GM06990 (cell line): ENCODE results near the gene PRAC2.

Source experiments
- DNase-seq: peaks from one replicate; pipeline ENCODE4 v3.0.0-alpha.2; 2011; ENCODE audit not compliant: insufficient read length; ENCODE audit errors: extremely low read depth
- H3K27me3 ChIP-seq: replicated peaks from 2 replicates; pipeline ENCODE4 v1.6.0; 2011; ENCODE audit warnings: low read length; ENCODE audit not compliant: control insufficient read depth, insufficient read depth
- H3K36me3 ChIP-seq: 2 replicates; pipeline ENCODE4 v1.5.1; 2011; ENCODE audit warnings: low read length; ENCODE audit not compliant: control insufficient read depth, insufficient read depth
- H3K4me3 ChIP-seq: replicated peaks from 2 replicates; pipeline ENCODE4 v1.5.1; 2011; ENCODE audit warnings: low read depth, mild to moderate bottlenecking, control low read depth, low read length
- CTCF ChIP-seq: IDR thresholded peaks from 2 replicates; pipeline ENCODE4 v1.5.1; 2011; ENCODE audit warnings: low read length, control low read depth, mild to moderate bottlenecking, inconsistent platforms; ENCODE audit not compliant: insufficient read depth, poor library complexity, severe bottlenecking

The PRAC2 gene

GRCh38 chr17:48690655-48691054 is 32.3 kb upstream of the PRAC2 start:
- Histone ChIP-seq H3K27me3 (no peaks in the 10 kb centered on the region), H3K4me3 (no peak overlapping the region), H3K36me3 (no peaks in the 10 kb centered on the region)
- no peak for DNase-seq
- TF ChIP-seq CTCF, result no peak

GRCh38 chr17:48692049-48692448 is 30.9 kb upstream of the PRAC2 start:
- TF ChIP-seq CTCF, result no peak
- H3K27me3 ChIP-seq, result no peaks in the 10 kb centered on the region
- DNase-seq, result no peak
- H3K4me3 ChIP-seq, result no peak overlapping the region
- no peaks in the 10 kb centered on the region for H3K36me3 ChIP-seq

- Histone ChIP-seq H3K27me3 (no peaks in the 10 kb centered on the region), H3K36me3 (no peaks in the 10 kb centered on the region), H3K4me3 (no peak overlapping the region)
- TF ChIP-seq CTCF, result no peak
- DNase-seq, result no peak
These were observed 29.8 kb upstream of the PRAC2 start for GRCh38 chr17:48693178-48693577.

- no peak for TF ChIP-seq CTCF
- Histone ChIP-seq H3K4me3 (no peak overlapping the region), H3K27me3 (no peaks in the 10 kb centered on the region; the same call in 1 of the 2 replicates), H3K36me3 (no peaks in the 10 kb centered on the region)
- DNase-seq, result no peak
These were observed 21.0 kb upstream of the PRAC2 start for GRCh38 chr17:48701864-48702532.

- TF ChIP-seq CTCF, result no peak
- Histone ChIP-seq H3K4me3 (no peak overlapping the region), H3K27me3 (no peaks in the 10 kb centered on the region; the same call in 1 of the 2 replicates), H3K36me3 (no peaks in the 10 kb centered on the region)
- no peak for DNase-seq
These were observed 18.4 kb upstream of the PRAC2 start for GRCh38 chr17:48704361-48705248.
